ENCODE measurements around the gene IRS1.

The IRS1 gene

DNA sequence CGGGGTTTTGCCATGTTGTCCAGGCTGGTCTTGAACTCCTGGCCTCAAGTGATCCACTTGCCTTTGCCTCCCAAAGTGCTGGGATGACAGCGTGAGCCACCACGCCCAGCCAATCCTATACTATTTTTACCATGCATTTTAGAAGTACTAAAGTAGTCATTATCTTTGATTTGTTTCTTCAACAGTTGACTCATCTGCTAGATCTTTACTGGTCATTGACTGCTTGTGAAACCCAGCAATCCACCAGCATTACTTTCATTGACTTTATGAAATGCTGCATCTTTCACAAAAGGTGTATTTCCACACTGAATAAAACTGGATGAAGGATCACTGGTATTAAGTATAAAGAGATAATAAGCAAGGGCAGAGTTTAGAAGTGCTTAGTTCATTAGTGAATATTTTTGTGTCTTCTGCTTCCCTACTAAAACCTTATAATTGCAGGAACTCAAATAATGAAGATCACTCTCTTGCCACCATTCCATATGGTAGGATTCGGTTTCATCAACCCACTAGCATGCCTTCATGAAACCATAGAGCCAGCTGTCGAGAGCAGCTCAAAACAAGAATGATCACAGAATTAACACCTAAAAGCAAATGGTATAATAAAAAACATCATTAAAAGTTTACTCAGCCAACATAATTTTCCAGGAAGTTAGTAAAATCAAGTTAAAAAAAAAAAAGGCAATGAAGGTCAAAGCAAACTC is 33.1 kb downstream of the IRS1 start:
- DNase-seq, result no peak

DNA sequence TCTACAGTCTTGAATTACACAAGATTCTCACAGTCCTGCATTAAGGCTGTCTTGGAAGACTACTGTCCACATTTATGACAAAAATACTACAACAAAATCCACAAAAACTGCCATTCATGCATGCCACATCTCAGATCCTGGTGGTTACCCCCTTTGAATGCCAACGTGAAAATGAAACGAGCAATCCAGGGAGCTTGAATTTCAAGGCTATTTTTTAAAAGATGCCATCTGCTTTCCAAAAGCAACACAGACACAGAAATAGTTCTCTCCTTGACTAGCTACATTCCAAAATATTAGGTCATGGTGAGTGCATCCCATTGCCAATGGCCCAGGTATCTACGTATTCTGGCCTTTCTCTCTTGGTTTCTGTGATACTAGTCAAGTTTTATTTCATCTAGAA is 36.3 kb downstream of the IRS1 start:
- DNase-seq, result no peak
- intact Hi-C loops (cut with DNase I), result no loop called here

More for the DNA sequence above, 33.1 kb downstream of the IRS1 start:
- intact Hi-C loops (cut with DNase I), result no loop called here

DNA sequence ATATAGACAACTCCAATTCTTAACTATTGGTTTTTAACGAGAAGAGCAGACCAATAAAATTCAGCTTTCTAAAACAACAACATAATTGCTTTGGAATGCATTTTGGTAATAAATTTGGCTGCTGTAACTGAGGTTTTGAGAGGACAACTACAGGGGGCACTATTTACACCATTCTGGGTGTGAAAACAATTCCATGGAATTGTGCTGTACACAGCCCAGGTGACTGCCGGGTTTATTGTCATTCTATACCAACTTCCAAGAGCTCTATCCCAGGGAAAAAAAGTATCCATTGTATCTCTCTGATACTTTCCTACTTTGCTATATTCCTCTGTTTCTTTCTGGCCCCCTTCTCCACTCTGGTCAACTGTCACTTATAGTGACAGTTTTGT is 38.4 kb downstream of the IRS1 start:
- intact Hi-C loops (cut with DNase I), result no loop called here

DNA sequence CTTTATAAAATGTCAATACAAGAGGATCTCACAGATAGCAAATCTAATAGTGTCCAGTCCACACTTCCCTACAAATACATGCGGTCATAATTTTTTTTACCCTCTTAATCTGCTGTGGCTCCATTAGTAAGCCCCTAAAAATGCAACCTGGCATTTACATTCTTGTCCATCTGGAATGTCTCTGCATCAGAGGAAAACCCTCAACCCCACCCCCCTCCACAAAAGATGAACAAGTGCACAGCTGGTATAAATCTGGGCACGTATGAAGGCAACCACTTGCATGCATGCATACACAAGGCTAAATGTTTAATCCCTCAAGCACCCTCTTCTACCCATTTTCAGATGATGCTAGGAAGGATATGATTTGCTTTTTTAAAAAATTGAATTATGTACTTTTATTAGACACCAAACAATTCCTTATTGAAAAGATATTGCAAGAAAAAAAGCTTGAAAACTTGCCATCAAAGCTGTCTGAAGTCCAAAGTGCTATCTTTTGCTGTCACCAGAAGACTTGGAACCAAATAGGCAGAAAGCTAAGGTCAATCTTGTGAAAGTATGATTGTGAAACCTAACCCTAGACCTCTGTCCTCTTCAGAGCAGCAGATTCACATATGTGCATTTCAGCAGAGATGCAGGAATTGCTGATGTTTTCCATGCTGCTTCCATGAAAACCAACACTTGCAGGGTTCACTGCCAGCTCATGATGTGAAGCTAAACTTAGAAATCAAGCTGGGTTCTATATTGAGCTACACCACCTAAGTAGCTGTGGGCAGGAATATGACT is 39.0 kb downstream of the IRS1 start:
- intact Hi-C loops (cut with DNase I), result no loop called here
- no peak for DNase-seq

More for the DNA sequence above, 38.4 kb downstream of the IRS1 start:
- no peak for DNase-seq

DNA sequence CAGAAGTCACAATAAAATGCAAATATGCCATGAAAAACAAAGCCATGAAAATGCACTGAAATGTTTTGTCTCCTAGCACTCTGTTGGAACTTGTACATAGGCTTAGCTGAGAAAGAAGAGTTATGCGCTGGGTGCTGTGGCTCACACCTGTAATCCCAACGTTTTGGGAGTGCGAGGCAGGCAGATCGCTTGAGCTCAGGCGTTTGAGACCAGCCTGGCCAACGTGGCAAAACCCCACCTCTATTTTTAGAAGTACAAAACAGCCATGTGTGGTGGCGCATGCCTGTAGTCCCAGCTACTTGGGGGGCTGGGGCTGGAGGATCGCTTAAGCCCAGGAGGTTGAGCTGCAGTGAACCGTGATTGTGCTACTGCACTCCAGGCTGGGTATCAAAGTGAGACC is 39.9 kb downstream of the IRS1 start:
- intact Hi-C loops (cut with DNase I), result no loop called here
- peak in 1 of 10 donors; percentile 59 for DNase-seq

DNA sequence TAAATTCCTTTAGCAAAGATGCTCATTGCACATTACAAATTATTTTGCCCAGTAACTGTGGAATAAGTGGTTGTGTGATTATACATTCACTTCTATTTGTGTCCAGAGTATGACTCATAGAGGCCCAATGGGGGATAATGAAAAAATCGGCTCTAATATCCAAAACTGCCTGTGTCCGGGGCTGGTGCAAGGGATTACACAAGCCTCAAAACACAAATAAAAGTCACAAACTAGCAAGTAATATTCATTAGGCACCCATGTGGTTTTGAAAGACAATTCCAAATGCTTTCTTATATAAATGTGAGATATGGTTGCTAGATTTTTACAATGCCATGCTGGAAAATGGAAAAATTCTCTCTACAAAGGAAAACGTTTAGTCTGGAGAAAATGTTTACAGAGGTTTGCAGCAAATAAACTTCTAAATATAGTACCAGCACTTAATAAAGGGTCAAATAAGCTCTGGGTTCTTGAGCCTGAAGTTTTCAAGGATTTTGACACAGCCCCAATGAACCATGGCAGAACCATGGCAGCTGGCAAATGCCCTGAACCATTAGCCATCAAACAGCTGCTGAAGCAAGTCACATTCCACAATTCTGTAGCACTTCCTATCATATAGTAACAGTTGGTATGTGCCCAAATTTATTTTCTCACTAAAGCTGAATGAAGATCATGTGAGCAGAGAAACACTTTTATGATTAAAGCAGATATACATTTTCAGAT is 40.5 kb downstream of the IRS1 start:
- DNase-seq, result no peak

DNA sequence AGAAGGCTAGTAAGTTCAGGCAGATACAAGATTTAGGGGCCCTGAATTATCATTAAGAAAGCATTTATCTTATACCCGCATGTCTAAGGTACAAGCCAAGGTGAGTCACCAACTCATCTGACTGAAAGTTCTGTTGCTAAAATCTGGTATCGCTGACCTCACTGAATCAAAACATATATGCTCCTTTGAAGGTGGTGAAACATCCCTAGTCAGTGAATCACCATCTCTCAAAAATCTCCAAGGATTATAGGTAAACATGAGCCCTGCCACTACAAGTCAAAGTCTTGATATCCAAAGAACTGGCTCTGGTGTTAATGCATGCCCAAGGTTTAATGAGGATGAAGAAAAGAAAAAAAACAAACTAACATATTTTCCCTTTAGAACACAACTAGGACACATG is 43.5 kb downstream of the IRS1 start:
- no peak for DNase-seq
- intact Hi-C loops (cut with DNase I), result no loop called here

More for the DNA sequence above, 40.5 kb downstream of the IRS1 start:
- intact Hi-C loops (cut with DNase I), result no loop called here

DNA sequence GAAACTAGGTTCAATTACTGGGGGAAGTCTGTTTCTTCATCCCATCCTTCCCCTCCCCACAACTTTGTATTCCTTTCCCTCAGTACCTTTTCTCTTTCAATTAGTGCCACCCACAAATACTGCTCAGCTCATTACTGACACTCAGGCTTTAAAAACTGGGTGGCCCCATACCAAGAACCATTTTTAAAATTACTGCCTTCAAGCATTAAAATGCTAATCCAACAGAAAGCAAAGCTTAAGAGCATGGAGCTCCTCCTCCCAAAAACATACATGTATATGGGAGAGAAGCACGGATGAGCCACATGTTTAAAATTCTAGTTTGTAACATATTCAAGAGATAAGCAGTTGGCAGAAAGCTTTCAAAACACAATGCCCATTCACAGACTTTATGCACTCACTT is 44.0 kb downstream of the IRS1 start:
- DNase-seq, result no peak
- intact Hi-C loops (cut with DNase I), result no loop called here

DNA sequence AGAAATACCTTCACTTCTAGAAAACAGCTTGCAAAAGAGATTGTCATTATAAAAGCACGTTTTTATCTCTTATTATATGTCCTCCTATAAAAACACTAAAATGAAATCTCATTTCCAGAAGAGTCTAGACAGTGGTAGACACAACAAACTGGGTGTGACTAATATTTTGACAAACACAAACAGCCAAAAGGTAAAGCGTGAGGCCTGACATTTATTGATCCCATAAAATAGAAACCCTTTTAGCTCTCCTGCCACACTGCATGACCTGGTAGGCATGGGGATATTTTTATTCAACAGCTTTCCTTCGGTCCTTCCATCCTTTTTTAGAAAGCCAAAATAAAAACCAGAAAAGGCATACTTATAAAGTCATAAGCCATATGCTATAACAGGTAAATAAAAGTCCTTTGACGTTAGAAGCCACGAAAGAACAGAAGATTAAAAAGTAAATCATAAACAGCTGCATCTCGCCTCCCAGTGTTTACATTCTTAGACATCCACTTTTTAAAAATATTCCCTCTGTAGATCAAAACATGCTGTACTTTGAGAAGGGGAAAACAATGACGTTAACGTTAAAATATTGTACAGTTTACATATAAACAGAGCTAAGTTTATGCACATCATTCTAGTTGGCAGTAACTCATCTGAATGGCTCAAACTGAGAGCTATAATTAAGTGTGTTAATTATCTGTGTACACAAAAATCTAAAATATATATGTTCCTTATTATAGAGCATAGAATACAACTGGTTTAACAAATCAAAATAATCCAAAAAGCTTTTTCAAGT is 44.6 kb downstream of the IRS1 start:
- no peak for DNase-seq
- intact Hi-C loops (cut with DNase I), result no loop called here

DNA sequence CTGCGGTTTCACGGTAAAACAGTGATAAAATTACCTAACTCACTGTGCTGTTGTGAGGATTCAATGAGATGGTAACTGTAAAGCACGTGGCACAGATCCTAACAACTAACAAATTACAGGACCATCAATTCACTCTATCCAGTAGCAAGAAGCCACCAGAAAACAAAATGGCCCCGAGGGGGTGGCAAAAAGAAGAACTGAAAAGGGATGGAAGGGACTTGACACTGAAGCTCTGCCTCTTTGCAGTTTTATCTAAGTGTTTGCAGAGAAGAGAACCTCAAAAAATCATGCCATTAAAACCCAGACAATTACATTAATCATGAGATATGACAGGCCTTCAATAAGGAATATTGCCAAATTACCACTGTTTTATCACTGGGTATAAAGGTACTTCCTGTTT is 46.7 kb downstream of the IRS1 start:
- no peak for DNase-seq
- intact Hi-C loops (cut with DNase I), result no loop called here

DNA sequence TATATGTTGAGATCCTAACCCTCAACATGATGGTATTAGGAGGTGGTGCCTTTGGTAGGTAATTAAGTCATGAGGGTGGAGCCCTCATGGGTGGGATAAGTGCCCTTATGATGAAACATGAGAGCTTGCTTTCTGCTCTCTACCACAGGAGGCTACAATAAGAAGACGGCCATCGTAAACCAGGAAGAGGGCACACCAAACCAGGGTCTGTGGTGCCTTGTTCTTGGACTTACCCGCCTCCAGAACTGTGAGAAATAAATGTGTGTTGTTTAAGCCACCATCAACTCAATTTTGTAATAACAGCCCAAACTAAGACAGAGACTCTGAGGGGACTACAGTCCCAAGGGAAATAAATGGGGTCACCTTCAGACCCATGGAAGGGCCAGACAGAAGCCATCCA is 52.3 kb downstream of the IRS1 start:
- intact Hi-C loops (cut with DNase I), result no loop called here
- no peak for DNase-seq

DNA sequence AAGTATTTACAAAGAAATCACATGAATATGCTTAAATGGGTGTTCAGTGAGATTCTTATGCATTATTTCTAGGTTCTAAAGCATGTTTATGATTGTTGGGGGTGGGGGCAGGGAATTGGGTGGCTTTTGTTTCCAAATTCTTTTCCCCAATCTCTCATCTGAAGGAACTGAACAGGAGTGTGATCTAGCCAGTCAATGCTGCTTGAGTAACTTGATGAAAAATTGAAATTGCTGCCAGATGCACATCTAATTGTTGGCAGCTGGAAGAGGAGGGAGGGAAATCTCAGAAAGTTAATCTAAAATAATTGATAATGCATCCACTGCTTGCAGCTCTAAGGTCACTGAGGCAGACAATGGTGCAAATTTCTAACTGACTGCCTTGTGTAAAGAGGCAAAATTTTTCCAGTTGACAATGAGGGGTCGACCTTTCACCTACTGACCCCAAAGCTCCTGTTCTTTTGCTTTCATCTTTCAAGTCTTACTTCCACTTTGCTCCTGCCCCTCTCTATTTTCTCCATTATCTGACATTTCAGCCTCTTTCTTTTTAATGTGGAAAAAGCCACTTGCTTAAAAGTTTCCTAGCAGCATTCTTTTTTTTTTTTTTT is 53.3 kb downstream of the IRS1 start:
- DNase-seq, result no peak
- intact Hi-C loops (cut with DNase I), result no loop called here

DNA sequence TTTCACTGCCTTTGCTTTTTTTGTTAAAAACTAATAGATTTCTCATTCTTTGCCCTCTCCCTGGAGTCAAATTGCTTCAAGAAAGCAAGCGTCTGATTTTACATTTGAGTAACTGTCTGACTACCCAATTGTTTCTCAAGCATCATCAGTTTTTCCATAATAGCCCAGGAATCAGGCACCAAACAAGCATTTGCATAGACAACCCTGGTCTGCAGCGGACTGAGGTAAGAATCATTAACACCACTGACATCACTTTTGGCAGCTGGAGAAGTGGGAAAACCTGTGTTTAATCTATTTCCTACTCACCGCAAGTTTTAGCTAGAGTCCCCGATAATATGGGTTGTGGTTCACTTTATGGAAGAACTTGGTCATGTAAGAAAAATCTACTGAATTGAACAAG is 55.7 kb downstream of the IRS1 start:
- DNase-seq, result no peak
- intact Hi-C loops (cut with DNase I), result no loop called here

DNA sequence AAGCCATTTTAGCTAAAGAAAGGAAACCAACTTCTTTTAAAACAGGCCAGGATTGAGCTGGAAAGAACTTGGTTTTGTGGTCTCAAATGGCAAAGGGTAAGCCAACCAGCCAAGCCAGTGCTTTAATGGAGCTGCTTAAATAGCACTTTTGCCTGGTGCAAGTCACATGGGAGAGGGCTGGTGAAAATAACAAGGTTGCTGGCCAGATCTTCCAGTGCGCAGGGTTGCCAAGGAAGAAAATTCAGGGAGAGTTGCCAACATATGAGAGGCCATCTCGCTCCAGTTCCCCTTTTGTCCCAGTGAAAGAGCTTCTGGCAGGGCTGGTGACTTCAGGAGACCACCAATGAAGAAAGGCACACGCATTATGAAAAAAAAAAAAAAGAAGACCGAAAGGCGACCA is 57.3 kb downstream of the IRS1 start:
- intact Hi-C loops (cut with DNase I), result no loop called here
- DNase-seq, result peak in 7 of 10 donors; percentile 14 to 76 (median 21)

DNA sequence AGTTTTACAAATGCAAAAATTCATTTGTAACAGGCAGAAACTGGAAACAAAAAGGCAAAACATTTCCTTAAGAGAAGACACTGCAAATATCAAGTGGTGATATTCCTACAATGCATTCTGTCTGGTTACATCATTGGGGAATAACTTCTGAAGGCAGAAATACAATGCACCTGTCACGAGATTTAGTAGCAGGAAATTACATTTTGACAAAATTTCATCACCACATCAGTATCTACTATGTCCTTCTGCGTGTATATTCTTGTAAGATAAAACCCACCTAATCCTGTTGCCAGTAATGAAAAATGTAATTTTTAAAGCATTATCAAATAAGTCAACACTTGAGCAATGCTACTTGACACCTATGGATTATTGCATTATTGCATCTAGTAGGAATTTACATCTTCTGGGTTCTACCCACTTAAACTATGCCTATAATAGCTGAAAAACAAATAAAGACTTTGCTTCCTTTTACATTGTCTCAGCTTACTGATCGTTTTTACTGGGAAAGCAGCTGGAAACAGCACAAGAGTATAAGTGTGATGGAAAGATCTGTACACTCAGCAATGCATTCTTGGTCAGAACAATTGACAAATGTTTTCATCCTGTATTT is 59.5 kb downstream of the IRS1 start:
- intact Hi-C loops (cut with DNase I), result no loop called here
- no peak for DNase-seq

DNA sequence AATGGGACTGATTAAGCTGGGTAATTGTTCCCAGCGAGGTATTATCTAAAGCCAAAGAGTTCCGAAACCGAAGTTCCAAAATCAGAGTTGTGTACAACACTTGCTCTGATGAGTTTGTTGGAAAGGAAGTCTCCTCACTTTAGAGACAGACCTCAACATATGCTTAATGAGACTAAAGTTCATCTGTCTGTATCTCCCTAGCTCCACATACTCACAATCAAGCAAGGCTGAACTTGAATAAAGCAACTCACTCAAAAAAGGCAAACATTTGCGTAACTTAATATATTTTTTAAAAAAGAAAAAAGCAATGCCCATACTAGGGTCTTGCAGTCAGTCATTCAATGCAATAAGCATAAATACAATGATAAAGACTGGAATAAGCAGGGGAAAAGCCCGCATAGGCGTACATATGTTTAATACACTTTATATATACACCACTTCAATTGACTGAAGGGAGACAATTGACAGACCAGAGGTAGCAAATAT is 60.0 kb downstream of the IRS1 start:
- no peak for DNase-seq
- intact Hi-C loops (cut with DNase I), result no loop called here

DNA sequence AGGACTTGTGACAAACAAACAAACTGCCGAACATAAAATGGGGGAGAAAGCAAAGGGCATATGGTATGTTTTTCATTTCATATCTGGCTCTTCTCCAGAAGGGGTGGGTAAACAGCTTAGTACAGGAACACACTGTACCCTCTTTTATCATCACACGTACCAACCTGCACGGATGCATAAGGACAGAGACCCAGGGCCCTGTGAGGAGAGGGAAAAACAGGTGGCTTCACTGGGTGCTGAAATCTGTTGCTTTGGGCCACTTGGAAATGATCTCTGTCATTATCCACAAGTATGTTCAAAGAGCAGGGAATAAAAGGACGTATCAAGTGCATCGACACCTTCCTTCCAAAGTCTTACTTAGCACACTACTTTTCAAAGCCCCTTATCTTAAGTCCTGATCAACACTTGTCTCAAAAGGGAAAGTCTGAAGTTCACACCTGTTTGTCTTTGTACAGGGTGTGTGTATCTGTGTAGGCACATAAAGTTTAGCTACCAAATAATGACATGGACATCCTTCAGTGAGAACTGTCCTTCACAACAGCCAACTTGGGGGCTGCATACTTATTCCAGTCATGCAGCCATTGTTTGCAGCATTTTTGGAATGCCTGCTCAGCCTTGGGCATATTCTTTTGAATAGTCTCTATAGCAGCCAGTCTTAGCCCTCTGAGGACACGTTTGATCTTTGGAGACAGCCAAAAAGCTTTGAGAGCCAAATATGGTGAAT is 60.6 kb downstream of the IRS1 start:
- intact Hi-C loops (cut with DNase I), result no loop called here
- no peak for DNase-seq

DNA sequence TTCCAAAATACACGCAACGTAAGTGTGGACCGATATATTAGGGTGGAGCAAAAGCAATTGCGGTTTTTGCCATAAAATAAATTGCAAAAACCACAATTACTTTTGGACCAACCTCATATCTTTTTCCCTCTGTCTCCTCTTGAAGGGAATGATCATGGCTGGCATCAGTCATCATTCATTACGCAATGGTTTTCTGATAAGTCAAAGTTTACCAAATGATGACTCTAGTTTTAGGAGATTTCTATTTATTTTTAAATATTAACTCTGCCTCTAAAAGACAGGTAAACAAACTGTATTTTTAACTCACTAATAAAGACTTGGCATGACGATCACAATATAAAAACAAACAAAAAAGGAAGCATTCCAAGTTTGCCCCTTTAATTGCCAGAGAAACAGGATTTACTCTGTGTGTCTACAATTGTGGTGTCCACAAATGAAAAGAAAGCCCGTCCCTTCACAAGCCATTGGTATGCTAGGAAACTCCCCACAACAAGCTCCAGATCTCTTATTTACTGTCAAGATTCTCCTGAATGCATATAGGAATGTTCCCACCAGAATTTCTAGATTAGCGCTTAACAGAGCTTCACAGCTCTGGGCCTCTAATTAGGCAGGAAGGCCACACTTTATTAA is 61.3 kb downstream of the IRS1 start:
- intact Hi-C loops (cut with DNase I), result no loop called here
- DNase-seq, result no peak

DNA sequence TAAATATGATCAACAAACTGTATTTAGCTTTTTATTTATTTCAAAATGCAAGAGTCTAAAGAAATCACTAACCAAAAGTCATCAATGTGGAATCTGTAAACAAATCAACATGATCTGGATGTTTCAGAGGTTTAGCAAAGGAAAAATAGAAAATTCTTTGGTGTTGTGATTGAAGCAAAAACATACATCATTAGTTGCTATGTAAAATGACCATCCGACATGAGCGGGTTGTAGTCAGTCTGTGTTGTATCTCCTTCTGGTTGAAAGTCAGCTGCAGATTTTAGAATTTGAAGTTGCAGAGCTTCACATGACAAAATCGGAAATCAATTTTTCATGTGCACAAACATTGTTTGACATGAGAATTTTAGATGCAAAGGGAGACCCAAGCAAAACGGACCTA is 63.2 kb downstream of the IRS1 start:
- intact Hi-C loops (cut with DNase I), result no loop called here
- DNase-seq, result no peak

All from posterior cingulate gyrus (tissue), 11 donors.